Neural progenitor cell (in vitro differentiated cells): ENCODE data around the gene ZNF598.

ENCODE experiments used
- CTCF ChIP-seq: fragments of 200-600 bp; sonication (generic); IDR thresholded peaks from 2 replicates; pipeline ENCODE4 v1.5.1; 2017; ENCODE audit warnings: antibody characterized with exemption, mild to moderate bottlenecking
- EZH2phosphoT487 ChIP-seq: fragments of 200-600 bp; sonication (generic); IDR thresholded peaks from 2 replicates; pipeline ENCODE4 v1.6.1; 2017; ENCODE audit warnings: antibody characterized with exemption

- TF ChIP-seq CTCF (no peak), EZH2phosphoT487 (peak; percentile 19)
These were observed 17.5 kb downstream of the ZNF598 start for GRCh38 chr16:1991948-1992703.
